Stimulated activated CD4-positive, alpha-beta T cell treated with anti-CD3 and anti-CD28 coated beads, Interleukin-15, amount 100 ng/mL, for 1 hour (primary cell): ENCODE data around the gene TADA2B.
"Not testable (repeated sequence)": the region's sequence is repeated elsewhere in the genome, so short reads cannot be mapped to it uniquely, and the experiment has no call there.

ENCODE experiments used
- DNase-seq, 2 donors: peaks; one replicate each; pipeline ENCODE4 v3.0.0-alpha.2; 2020; ENCODE audit warnings: low read depth in 1 of 2, low spot score in 1 of 2

The TADA2B gene

GRCh38 chr4:7078025-7078424 lies 34.9 kb downstream of the TADA2B start:
- DNase-seq = no peak

- not testable (repeated sequence) for DNase-seq
Observed at GRCh38 chr4:7079483-7079882, 36.3 kb downstream of the TADA2B start.

DNA sequence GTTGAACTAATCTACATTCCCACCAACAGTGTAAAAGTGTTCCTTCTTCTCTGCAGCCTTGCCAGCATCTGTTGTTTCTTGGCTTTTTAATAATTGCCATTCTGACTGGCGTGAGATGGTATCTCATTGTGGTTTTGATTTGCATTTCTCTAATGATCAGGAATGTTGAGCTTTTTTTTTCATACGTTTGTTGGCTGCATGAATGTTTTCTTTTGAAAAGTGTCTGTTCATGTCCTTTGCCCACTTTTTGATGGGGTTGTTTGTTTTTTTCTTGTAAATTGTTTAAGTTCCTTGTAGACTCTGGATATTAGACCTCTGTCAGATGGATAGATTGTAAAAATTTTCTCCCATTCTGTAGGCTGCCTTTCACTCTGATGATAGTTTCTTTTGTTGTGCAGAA lies 36.7 kb downstream of the TADA2B start:
- DNase-seq = not testable (repeated sequence)

DNA sequence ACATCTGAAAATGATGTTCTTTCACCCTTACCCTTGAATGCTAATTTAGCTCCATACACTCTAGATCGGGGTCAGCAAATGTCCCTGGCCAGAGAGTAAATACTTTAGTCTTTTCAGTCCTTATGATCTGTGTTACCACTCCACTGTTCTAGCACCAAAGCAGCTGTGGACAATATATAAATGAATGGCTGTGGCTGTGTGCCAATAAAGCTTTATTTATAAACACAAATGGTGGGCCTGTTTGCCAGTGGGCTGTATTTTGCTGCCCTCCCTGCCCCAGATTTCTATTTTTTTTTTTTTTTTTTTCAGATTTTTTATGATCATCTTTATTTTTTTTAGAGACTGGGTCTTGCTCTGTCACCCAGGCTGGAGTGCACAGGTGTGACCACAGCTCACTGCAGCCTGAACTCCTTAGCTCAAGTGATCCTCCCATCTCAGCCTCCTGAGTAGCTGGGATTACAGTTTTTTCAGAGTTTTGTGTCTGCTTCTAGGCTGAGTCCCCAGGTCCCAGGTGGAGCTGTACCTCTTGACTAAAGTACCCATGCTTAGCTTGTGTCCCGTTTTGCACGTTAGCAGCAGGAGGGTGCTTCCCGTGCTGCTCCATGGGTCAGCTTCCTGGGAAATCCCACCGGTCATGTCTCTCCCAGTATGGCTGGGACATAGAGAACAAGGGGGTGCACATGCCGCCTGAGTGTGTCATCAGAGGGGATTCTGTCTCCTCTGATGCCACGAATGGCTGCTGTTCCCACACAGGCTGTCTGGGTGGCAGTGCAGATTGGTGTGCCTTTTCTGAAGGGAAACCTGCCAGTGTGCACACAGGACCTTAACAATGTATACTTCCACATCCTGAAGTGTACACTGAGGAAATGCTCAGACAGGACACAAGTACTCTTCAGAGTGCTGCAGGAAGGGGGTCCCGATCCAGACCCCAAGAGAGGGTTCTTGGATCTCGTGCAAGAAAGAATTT lies 40.7 kb downstream of the TADA2B start:
- DNase-seq = no peak

DNA sequence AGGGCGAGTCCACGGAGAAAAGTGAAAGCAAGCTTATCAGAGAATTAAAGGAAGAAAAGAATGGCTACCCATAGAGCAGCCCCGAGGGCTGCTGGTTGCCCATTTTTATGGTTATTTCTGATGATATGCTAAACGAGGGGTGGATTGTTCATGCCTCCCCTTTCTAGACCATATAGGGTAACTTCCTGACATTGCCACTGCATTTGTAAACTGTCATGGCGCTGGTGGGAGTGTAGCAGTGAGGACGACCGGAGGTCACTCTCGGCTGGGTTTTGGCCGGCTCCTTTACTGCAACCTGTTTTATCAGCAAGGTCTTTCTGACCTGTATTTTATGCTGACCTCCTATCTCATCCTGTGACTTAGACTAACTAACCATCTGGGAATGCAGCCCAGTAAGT lies 41.4 kb downstream of the TADA2B start:
- not testable (repeated sequence) for DNase-seq

DNA sequence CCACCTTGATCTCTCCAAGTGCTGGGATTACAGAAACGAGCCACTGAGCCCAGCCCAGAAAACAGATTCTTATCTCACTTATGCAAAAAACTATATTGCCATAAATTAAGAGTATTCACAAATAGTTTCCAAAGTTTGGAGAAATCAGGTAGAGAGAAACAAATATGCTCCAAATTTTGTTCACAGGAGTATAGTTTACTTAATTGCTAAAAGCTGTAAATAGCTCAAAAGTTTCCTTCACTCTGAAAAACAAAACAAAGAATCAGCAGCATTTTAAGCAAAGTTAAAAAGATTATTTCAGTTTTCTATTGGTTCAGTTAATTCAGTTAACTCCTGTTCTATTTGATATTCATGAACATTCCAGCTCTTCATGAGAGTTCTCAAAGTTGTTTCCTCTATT lies 43.2 kb downstream of the TADA2B start:
- no peak for DNase-seq

GRCh38 chr4:7087036-7087435 lies 43.9 kb downstream of the TADA2B start:
- DNase-seq = no peak

DNA sequence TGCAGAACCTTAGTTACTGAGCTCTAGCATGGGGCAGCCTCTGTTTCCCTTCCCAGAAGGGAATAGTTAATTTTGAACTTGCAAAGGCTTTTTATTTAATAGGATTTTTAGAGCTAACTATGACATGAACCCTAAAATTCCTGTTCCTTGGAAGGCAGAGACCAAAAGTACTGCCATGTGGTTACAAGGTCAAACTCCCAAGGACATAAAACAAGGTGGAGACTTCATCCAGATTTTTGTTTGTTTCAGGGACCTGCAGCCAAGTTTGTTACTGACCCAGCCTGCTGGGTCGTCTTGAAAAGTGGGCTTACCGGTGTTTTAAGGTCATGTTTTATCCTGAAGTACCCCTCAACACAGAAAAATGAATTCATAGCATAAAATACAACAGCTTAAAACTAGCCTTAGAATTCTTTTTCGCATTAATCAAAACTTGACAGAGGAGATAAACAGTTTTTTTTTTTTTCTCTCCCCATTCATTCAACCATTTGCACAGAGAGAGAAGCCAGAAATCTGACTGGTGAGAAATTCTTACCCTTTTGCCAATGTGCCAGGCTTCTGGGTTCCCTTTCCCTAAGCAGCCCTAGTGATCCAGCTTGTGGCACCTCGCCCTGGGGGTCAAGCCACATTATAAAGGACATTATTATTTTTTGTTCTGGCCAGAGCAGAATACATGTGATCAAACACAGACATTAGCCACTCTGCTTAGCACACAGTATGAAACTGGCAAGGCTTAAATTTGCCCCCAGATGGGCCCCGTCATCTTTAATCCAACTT lies 46.2 kb downstream of the TADA2B start:
- DNase-seq = no peak

DNA sequence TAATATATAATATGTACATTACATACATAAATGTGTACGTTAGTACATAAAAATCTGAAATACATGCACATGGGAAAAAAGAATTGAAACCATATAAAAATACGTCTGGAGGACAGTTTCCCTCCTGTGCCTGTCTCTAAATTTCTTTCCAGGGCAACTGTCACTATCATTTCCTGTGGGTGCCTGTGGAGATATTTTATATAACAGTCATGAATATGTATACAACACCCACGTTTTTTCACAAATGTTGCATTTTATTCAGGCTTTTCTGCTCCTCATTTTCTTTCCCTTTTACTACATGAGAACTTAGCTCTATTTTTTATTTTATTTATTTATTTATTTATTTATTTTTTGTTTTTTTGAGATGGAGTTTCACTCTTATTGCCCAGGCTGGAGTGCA lies 48.9 kb downstream of the TADA2B start:
- DNase-seq = no peak

- no peak for DNase-seq
Observed at GRCh38 chr4:7094916-7095315, 51.7 kb downstream of the TADA2B start.

DNA sequence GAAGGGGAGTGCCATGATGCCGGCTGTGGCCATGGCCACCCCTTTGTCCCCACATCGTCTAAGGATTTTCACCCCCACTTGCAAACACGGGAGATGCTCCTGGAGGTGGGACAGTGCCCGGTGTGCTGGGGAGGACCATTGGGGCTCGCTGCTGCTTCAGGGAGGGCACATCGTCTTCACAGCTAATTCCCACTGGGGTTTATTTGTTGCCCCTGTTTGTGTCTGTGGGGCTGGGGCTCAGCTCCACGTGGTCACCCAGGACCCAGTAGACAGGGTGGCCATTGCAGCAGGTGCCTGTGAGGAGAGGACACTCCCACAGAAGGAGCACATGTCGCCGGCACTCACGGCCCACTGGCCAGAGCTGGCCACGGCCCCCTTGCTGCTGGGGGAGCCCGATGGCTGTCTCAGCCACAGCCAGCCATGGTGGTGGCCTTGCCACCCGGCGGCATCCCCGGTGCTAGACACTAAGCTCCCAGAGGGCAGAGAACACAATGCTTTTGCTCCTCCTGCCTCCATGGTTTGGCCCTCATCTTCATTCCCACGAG lies 52.5 kb downstream of the TADA2B start:
- no peak for DNase-seq

- no peak for DNase-seq
Observed at GRCh38 chr4:7096236-7096635, 53.1 kb downstream of the TADA2B start.

GRCh38 chr4:7101692-7102515 lies 58.7 kb downstream of the TADA2B start:
- peak in 1 of 2 donors; percentile 35 for DNase-seq

DNA sequence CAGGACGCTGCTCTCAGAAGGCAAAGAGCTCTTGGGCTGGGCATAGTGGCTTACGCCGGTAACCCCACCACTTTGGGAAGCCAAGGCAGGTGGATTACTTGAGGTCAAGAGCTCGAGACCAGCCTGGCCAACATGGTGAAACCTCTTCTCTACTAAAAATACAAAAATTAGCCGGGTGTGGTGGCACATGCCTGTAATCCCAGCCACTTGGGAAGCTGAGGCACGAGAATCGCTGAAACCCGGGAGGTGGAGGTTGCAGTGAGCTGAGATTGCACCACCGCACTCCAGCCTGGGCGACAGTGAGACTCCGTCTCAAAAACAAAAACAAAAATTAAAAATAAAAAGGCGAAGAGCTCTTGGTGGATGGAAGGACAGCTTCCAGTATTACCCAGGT lies 59.3 kb downstream of the TADA2B start:
- not testable (repeated sequence) for DNase-seq

- peak; percentile 52 to 75 for DNase-seq
Observed at GRCh38 chr4:7103031-7103606, 59.9 kb downstream of the TADA2B start.

DNA sequence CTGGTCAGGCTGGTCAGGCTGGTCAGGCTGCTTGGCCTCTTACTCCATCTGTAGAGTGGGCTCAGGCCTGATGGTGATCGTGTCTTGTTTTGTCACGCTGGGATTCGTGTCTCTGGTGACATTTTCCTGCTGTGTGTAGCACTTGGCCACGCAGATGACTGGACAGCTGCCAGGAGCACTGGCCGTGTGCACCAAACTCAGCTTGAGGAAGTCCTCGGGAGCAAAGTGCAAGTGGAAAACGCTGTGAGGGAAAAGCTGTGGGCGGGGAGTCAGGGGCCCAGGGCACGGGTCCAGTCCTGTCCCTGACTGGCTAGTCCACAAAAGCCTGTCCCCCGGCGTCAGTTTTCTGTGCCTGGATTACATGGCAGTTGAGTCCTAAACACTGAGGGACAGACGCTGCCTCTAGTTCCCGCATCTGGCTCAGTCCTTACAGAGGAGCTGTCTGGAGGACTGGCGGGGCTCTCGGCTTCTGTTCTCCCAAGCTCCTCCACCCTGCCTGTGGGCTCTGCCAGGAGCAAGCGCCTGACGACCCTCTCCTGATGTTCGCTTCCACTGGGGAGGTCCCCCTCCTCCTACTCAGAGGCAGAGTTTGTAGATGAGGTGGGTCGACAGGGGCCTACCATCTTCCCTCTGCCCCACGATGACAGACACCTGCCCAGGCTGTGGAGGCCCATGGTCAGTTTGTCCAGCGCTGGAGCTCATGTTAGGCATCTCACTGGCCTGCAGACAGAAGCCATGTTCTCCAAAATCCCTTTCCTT lies 60.6 kb downstream of the TADA2B start:
- no peak for DNase-seq

DNA sequence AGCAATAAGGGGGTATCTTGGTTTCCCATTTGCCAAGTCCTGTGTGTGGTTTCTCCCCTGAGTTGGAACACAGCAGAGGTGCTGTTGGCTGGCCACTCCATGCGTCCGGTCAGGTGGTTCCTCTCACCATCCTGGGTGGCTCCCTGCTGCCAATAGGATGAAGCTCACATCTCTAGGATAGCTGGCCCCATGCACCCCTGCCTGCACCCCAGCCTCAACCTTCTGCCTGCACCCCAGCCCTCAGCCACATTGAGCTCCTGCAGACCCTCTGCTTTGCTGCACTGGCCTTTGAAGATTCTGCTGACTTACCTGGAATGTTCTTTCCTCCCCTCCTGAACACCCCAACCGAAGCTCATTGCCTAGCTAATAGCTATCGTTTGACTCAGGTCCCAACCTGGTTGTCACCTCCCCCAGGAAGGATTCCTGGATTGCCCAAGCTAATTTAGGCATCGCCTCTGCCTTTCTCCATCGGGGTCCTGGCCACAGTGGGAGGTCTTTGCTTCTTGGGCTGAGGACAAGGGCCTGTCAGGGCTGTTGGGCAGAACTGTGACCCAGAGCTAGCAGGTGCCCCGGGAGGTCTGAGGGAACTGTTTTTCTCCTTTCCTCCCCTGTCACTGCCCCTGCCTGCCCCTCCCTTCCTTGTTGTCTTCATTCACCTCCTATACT lies 61.3 kb downstream of the TADA2B start:
- no peak for DNase-seq

- no peak for DNase-seq
Observed at GRCh38 chr4:7105276-7105675, 62.1 kb downstream of the TADA2B start.

DNA sequence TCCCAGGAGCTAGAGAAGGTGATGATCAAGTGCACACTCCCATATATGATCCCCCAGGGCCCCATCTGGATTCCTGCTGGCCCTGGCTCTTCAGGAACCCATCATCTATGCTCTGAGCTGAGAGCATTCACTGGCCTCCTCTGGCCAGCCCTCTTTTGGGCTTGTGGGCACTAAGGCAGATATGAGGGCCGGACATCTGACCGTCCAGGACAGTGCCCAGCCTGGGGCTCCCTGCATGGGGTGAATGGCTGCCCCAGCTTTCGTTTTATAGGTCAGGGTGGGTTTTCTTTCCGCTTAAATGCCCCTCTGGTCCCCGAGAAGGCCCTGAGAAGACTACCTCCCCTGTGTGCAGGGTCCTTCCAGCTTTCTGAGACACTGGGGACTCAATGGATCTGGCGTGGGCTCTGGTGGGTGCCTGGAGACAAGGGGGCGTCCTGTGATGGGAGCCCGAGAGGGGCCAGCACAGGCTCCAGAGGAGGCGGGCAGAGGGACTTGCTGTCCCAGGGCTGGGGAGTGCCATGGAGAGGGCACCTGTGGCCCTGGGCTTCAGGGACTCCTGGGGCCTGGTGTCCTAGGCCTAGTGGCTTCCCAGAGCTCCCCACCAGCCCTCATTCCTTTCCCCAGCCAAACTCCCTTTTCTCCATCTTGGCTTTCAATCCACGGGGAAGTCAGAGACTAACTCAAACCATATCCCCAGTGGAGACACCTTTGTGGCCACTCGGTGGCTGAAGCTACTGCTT lies 64.2 kb downstream of the TADA2B start:
- no peak for DNase-seq
